Neuronal stem cell (in vitro differentiated cells): ENCODE results near the gene PARP3.
"Not testable (repeated sequence)": the region's sequence is repeated elsewhere in the genome, so short reads cannot be mapped to it uniquely, and the experiment has no call there.

ENCODE experiments used
- DNase-seq: peaks from one replicate; pipeline ENCODE4 v3.0.0-alpha.2; 2013; ENCODE audit warnings: low spot score
- H2AFZ ChIP-seq: one replicate; pipeline ENCODE4 v1.6.1; 2013; ENCODE audit warnings: mild to moderate bottlenecking, low read length, inconsistent platforms
- H2AK5ac ChIP-seq: 2 replicates; pipeline ENCODE4 v1.6.1; 2013; ENCODE audit warnings: low read depth, mild to moderate bottlenecking, inconsistent platforms, low read length, moderate library complexity, mixed read lengths
- H2BK120ac ChIP-seq: 2 replicates; pipeline ENCODE4 v1.6.1; 2013; ENCODE audit warnings: low read depth, mild to moderate bottlenecking, inconsistent platforms, low read length, moderate library complexity, mixed read lengths
- H2BK12ac ChIP-seq: one replicate; pipeline ENCODE4 v1.6.1; 2013; ENCODE audit warnings: low read length, inconsistent platforms
- H2BK15ac ChIP-seq: 2 replicates; pipeline ENCODE4 v1.6.1; 2013; ENCODE audit warnings: mild to moderate bottlenecking, low read length, inconsistent platforms, mixed read lengths
- H2BK5ac ChIP-seq: one replicate; pipeline ENCODE4 v1.6.1; 2013; ENCODE audit warnings: inconsistent platforms, mild to moderate bottlenecking, low read length, moderate library complexity
- H3K14ac ChIP-seq: one replicate; pipeline ENCODE4 v1.6.1; 2013; ENCODE audit warnings: low read length, inconsistent platforms
- H3K18ac ChIP-seq: 2 replicates; pipeline ENCODE4 v1.6.1; 2013; ENCODE audit warnings: low read length, inconsistent platforms
- H3K23ac ChIP-seq: 2 replicates; pipeline ENCODE4 v1.6.1; 2013; ENCODE audit warnings: low read depth, mild to moderate bottlenecking, mixed read lengths, low read length, inconsistent platforms; ENCODE audit not compliant: poor library complexity
- H3K27ac ChIP-seq: replicated peaks from 3 replicates; pipeline ENCODE4 v1.5.1; 2013; ENCODE audit warnings: low read length, inconsistent platforms
- H3K27me3 ChIP-seq, 3 experiments: 2 replicates each; pipeline ENCODE4 v1.6.1; 2013; ENCODE audit warnings: low read length in 3 of 3, mild to moderate bottlenecking in 2 of 3, inconsistent platforms in 1 of 3, low read depth in 1 of 3, mixed read lengths in 1 of 3, moderate library complexity in 1 of 3; ENCODE audit not compliant: control insufficient read depth in 3 of 3, insufficient read depth in 3 of 3
- H3K36me3 ChIP-seq, 2 donors: replicated peaks in 1 of 2; 2 replicates each; pipeline ENCODE4 v1.6.1; 2013; ENCODE audit warnings: low read length in 2 of 2; ENCODE audit not compliant: control insufficient read depth in 2 of 2, insufficient read depth in 2 of 2
- H3K4ac ChIP-seq: 2 replicates; pipeline ENCODE4 v1.6.1; 2013; ENCODE audit warnings: inconsistent platforms, mild to moderate bottlenecking, low read length, moderate library complexity
- H3K4me1 ChIP-seq, 2 donors: 1 replicate in 1 of 2; 2 replicates in 1 of 2; pipeline ENCODE4 v1.6.1; 2013; ENCODE audit warnings: low read length in 2 of 2, low read depth in 1 of 2; ENCODE audit not compliant: control insufficient read depth in 2 of 2, insufficient read depth in 1 of 2
- H3K4me2 ChIP-seq: one replicate; pipeline ENCODE4 v1.6.1; 2013; ENCODE audit warnings: mild to moderate bottlenecking, low read length, inconsistent platforms; ENCODE audit not compliant: insufficient read depth, poor library complexity, severe bottlenecking
- H3K4me3 ChIP-seq, 2 donors: 2 replicates each; pipeline ENCODE4 v1.5.1; 2013; ENCODE audit warnings: low read length in 2 of 2, mild to moderate bottlenecking in 2 of 2, inconsistent platforms in 1 of 2, moderate library complexity in 1 of 2
- H3K79me1 ChIP-seq: one replicate; pipeline ENCODE4 v1.6.1; 2013; ENCODE audit warnings: low read depth, mild to moderate bottlenecking, inconsistent platforms, low read length, moderate library complexity
- H3K9ac ChIP-seq: one replicate; pipeline ENCODE4 v1.6.1; 2013; ENCODE audit warnings: mild to moderate bottlenecking, low read depth, low read length, inconsistent platforms; ENCODE audit not compliant: poor library complexity
- H3K9me3 ChIP-seq, 2 donors: replicated peaks in 1 of 2; 2 replicates each; pipeline versions ENCODE3 to v1.6.1; 2013; ENCODE audit warnings: low read length in 2 of 2, mild to moderate bottlenecking in 2 of 2, inconsistent platforms in 1 of 2, low read depth in 1 of 2, mixed read lengths in 1 of 2, moderate library complexity in 1 of 2; ENCODE audit not compliant: control insufficient read depth in 2 of 2, insufficient read depth in 1 of 2
- H4K8ac ChIP-seq: one replicate; pipeline ENCODE4 v1.6.1; 2013; ENCODE audit warnings: low read depth, mild to moderate bottlenecking, inconsistent platforms, low read length, moderate library complexity
- H4K91ac ChIP-seq: one replicate; pipeline ENCODE4 v1.6.1; 2013; ENCODE audit warnings: low read length, low read depth, mild to moderate bottlenecking, inconsistent platforms; ENCODE audit not compliant: poor library complexity
- WGBS, 2 donors: extraction: QIAGEN DNeasy Blood & Tissue Kit; methylation state at CpG; one replicate each; pipeline ENCODE4 v1.1.7; 2013; ENCODE audit warnings: missing lambda C conversion rate in 2 of 2, mixed read lengths in 1 of 2; ENCODE audit not compliant: insufficient read length in 2 of 2, insufficient replicate concordance in 1 of 2; ENCODE audit errors: extremely low coverage in 2 of 2; 5-methylcytosine and 5-hydroxymethylcytosine counted together

The PARP3 gene

GRCh38 chr3:51928438-51928837, 13.7 kb upstream of the PARP3 start:
- Histone ChIP-seq H3K4me2 (no peak overlapping the region), H2BK12ac (no peak overlapping the region), H3K9ac (no peak overlapping the region), H3K9me3 (no peaks in the 10 kb centered on the region), H2BK15ac (no peak overlapping the region), H2BK120ac (no peak overlapping the region), H2AFZ (no peak overlapping the region), H2AK5ac (no peak overlapping the region), H3K14ac (no peak overlapping the region), H3K23ac (no peak overlapping the region), H4K8ac (no peak overlapping the region), H2BK5ac (no peak overlapping the region), H4K91ac (no peak overlapping the region), H3K27ac (no peak overlapping the region), H3K4me1 (no peaks in the 10 kb centered on the region), H3K18ac (no peak overlapping the region), H3K36me3 (peaks cover 14 to 19% of the 10 kb centered on the region in 2 donors), H3K79me1 (peaks cover 3% of the 10 kb centered on the region), H3K4ac (no peak overlapping the region), H3K4me3 (no peak overlapping the region), H3K27me3 (no peaks in the 10 kb centered on the region)
- WGBS, 2 donors: no CpG with 5 or more reads among the region's 7 CpGs
- no peak for DNase-seq

- H2BK15ac ChIP-seq, H2BK12ac ChIP-seq, H3K4ac ChIP-seq, H3K14ac ChIP-seq, H2BK5ac ChIP-seq, H3K4me2 ChIP-seq, H3K23ac ChIP-seq, H3K79me1 ChIP-seq, H3K9me3 ChIP-seq, H2AFZ ChIP-seq, H2BK120ac ChIP-seq, H3K27ac ChIP-seq, H4K91ac ChIP-seq, H3K18ac ChIP-seq, H4K8ac ChIP-seq, DNase-seq, H3K9ac ChIP-seq, H2AK5ac ChIP-seq, H3K4me1 ChIP-seq, H3K27me3 ChIP-seq, H3K4me3 ChIP-seq: not testable (repeated sequence)
- H3K36me3 ChIP-seq: peaks cover 19 to 25% of the 10 kb centered on the region in 2 donors
- no CpG with 5 or more reads among the region's 3 CpGs for WGBS, 2 donors
Measured at GRCh38 chr3:51928981-51929380, 13.2 kb upstream of the PARP3 start.

- WGBS, 2 donors: no CpG with 5 or more reads among the region's 5 CpGs
- Histone ChIP-seq H2AFZ (no peak overlapping the region), H3K23ac (peak overlapping the region; percentile 25), H3K9me3 (no peaks in the 10 kb centered on the region), H2BK15ac (no peak overlapping the region), H3K4me3 (peak overlapping the region in 1 of 2 donors; percentile 49), H4K91ac (no peak overlapping the region), H4K8ac (no peak overlapping the region), H2BK120ac (no peak overlapping the region), H2AK5ac (no peak overlapping the region), H3K14ac (no peak overlapping the region), H2BK5ac (no peak overlapping the region), H3K9ac (no peak overlapping the region), H3K79me1 (peaks cover 3% of the 10 kb centered on the region), H3K4me2 (no peak overlapping the region), H2BK12ac (no peak overlapping the region), H3K4ac (no peak overlapping the region), H3K27me3 (no peaks in the 10 kb centered on the region), H3K18ac (no peak overlapping the region), H3K27ac (no peak overlapping the region), H3K36me3 (peaks cover 25 to 30% of the 10 kb centered on the region in 2 donors), H3K4me1 (no peaks in the 10 kb centered on the region)
- DNase-seq: no peak
Measured at GRCh38 chr3:51929420-51930003, 12.7 kb upstream of the PARP3 start.

GRCh38 chr3:51930439-51930838, 11.7 kb upstream of the PARP3 start:
- H2AK5ac ChIP-seq: no peak overlapping the region
- no peak overlapping the region for H4K91ac ChIP-seq
- no peak overlapping the region for H2BK15ac ChIP-seq
- no peak for DNase-seq
- WGBS, 2 donors: no CpG with 5 or more reads among the region's 1 CpG
- H3K4ac ChIP-seq: no peak overlapping the region
- no peaks in the 10 kb centered on the region for H3K27me3 ChIP-seq
- H3K4me1 ChIP-seq: no peaks in the 10 kb centered on the region
- H3K23ac ChIP-seq: no peak overlapping the region
- H3K4me3 ChIP-seq: no peak overlapping the region
- H3K9ac ChIP-seq: no peak overlapping the region
- H2BK5ac ChIP-seq: no peak overlapping the region
- no peaks in the 10 kb centered on the region for H3K9me3 ChIP-seq
- no peak overlapping the region for H3K14ac ChIP-seq
- peaks cover 3% of the 10 kb centered on the region for H3K79me1 ChIP-seq
- peaks cover 31 to 39% of the 10 kb centered on the region in 2 donors for H3K36me3 ChIP-seq
- no peak overlapping the region for H4K8ac ChIP-seq
- no peak overlapping the region for H2BK120ac ChIP-seq
- H3K18ac ChIP-seq: no peak overlapping the region
- no peak overlapping the region for H2AFZ ChIP-seq
- no peak overlapping the region for H3K27ac ChIP-seq
- no peak overlapping the region for H2BK12ac ChIP-seq
- H3K4me2 ChIP-seq: no peak overlapping the region
